GM12878 (cell line): ENCODE measurements around the gene SF1. TPM values are rescaled to one million over a fixed set of nuclear protein-coding genes. Genes with fewer than 3 reads are reported as not detected.

Experiments
- BHLHE40 ChIP-seq, 2 experiments: fragments of 450-650 bp in 1 of 2; IDR thresholded peaks; 2 replicates each; pipeline ENCODE4 v1.6.1; 2011 to 2017; ENCODE audit warnings: low read depth in 2 of 2, borderline replicate concordance in 1 of 2, improper control_type of control experiment in 1 of 2, low read length in 1 of 2, mild to moderate bottlenecking in 1 of 2
- BRCA1 ChIP-seq: IDR thresholded peaks from 2 replicates; pipeline ENCODE4 v1.6.1; 2011; ENCODE audit warnings: low read depth, low read length, improper control_type of control experiment
- ELK1 ChIP-seq: IDR thresholded peaks from 2 replicates; pipeline ENCODE4 v1.6.1; 2012; ENCODE audit warnings: low read depth, low read length, improper control_type of control experiment
- ESRRA ChIP-seq: IDR thresholded peaks from 2 replicates; pipeline ENCODE4 v1.6.1; 2012; ENCODE audit warnings: mild to moderate bottlenecking, low read length, improper control_type of control experiment
- HCFC1 ChIP-seq: fragments of 150-350 bp; IDR thresholded peaks from 2 replicates; pipeline ENCODE4 v1.6.1; 2014; ENCODE audit warnings: low read length
- HDGF ChIP-seq: fragments of 450-650 bp; IDR thresholded peaks from 2 replicates; pipeline ENCODE4 v1.6.1; 2016; ENCODE audit warnings: antibody characterized with exemption
- HSF1 ChIP-seq: fragments of 150-350 bp; IDR thresholded peaks from 2 replicates; pipeline ENCODE4 v1.6.1; 2014; ENCODE audit warnings: mild to moderate bottlenecking, low read depth, low read length
- IKZF2 ChIP-seq, 2 experiments: fragments of 450-650 bp; IDR thresholded peaks; 2 replicates each; pipeline ENCODE4 v1.6.1; 2017; ENCODE audit warnings: mild to moderate bottlenecking in 2 of 2, moderate library complexity in 2 of 2
- IRF5 ChIP-seq: fragments of 450-650 bp; IDR thresholded peaks from 2 replicates; pipeline ENCODE4 v1.6.1; 2017; ENCODE audit warnings: borderline replicate concordance
- KAT2A ChIP-seq: conservative IDR thresholded peaks from 2 replicates; pipeline ENCODE4 v1.6.1; 2011; ENCODE audit warnings: low read depth, low read length; ENCODE audit not compliant: control insufficient read depth
- MAX ChIP-seq: IDR thresholded peaks from 2 replicates; pipeline ENCODE4 v1.6.1; 2012; ENCODE audit warnings: low read depth, low read length, improper control_type of control experiment
- MEF2B ChIP-seq: fragments of 450-650 bp; IDR thresholded peaks from 2 replicates; pipeline ENCODE4 v1.6.1; 2018; ENCODE audit warnings: mild to moderate bottlenecking, moderate library complexity; ENCODE audit not compliant: partially characterized antibody, poor library complexity, severe bottlenecking
- NR2C2 ChIP-seq: IDR thresholded peaks from 2 replicates; pipeline ENCODE4 v1.6.1; 2011; ENCODE audit warnings: borderline replicate concordance, low read depth; ENCODE audit not compliant: control insufficient read depth, insufficient read length
- PML ChIP-seq: IDR thresholded peaks from 2 replicates; pipeline ENCODE4 v1.6.1; 2012; ENCODE audit warnings: low read length, inconsistent platforms
- POLR2A ChIP-seq: IDR thresholded peaks from 2 replicates; pipeline ENCODE4 v1.6.1; 2011; ENCODE audit warnings: low read depth, mild to moderate bottlenecking, low read length
- POLR2AphosphoS5 ChIP-seq: IDR thresholded peaks from 2 replicates; pipeline ENCODE4 v1.6.1; 2011; ENCODE audit warnings: mild to moderate bottlenecking, low read length, inconsistent platforms
- RELB ChIP-seq: fragments of 450-650 bp; IDR thresholded peaks from 2 replicates; pipeline ENCODE4 v1.6.1; 2017; ENCODE audit warnings: low read depth, mild to moderate bottlenecking, moderate library complexity
- RFX5 ChIP-seq: IDR thresholded peaks from 2 replicates; pipeline ENCODE4 v1.6.1; 2011; ENCODE audit warnings: low read depth, low read length, improper control_type of control experiment
- SIX5 ChIP-seq: IDR thresholded peaks from 2 replicates; pipeline ENCODE4 v1.6.1; 2011; ENCODE audit warnings: mild to moderate bottlenecking, low read depth, low read length, moderate library complexity; ENCODE audit not compliant: severe bottlenecking
- SMARCA5 ChIP-seq: fragments of 450-650 bp; IDR thresholded peaks from 2 replicates; pipeline ENCODE4 v1.6.1; 2017; ENCODE audit warnings: mild to moderate bottlenecking
- SPI1 ChIP-seq: IDR thresholded peaks from 2 replicates; pipeline ENCODE4 v1.6.1; 2011; ENCODE audit warnings: low read depth, mild to moderate bottlenecking, low read length, moderate library complexity, borderline replicate concordance; ENCODE audit not compliant: insufficient read depth
- SRF ChIP-seq, 2 experiments: IDR thresholded peaks; 2 replicates each; pipeline ENCODE4 v1.6.1; 2011; ENCODE audit warnings: low read depth in 2 of 2, low read length in 2 of 2, mild to moderate bottlenecking in 1 of 2, moderate library complexity in 1 of 2
- STAT3 ChIP-seq: IDR thresholded peaks from 2 replicates; pipeline ENCODE4 v1.6.1; 2011; ENCODE audit warnings: low read depth, low read length, improper control_type of control experiment
- TBL1XR1 ChIP-seq: IDR thresholded peaks from 2 replicates; pipeline ENCODE4 v1.6.1; 2012; ENCODE audit warnings: low read depth, low read length, improper control_type of control experiment
- YBX1 ChIP-seq: fragments of 450-650 bp; IDR thresholded peaks from 2 replicates; pipeline ENCODE4 v1.6.1; 2016; ENCODE audit warnings: antibody characterized with exemption
- ZBED1 ChIP-seq: IDR thresholded peaks from 2 replicates; pipeline ENCODE4 v1.6.1; 2016; ENCODE audit warnings: borderline replicate concordance
- polyA plus RNA-seq, 11 experiments: library from polyadenylated mRNA; depleted of rRNA in 4 of 11; unstranded in 6 of 11; stranded (reverse) in 5 of 11; fragments of >200 nt; fragmentation: Nextera tagmentation in 4 of 11; fragmentation: Illumina TruSeq in 1 of 11; extraction: Ambion mirVana in 4 of 11; extraction: Trizol in 1 of 11; gene quantifications; 1 replicate in 1 of 11; 2 replicates in 10 of 11; pipeline versions ENCODE4 v1.2.1 to v1.2.3, GENCODE V29; 2011 to 2016; ENCODE audit warnings: inconsistent platforms in 2 of 11, missing spikeins in 2 of 11, low read depth in 1 of 11
- total RNA-seq, 4 experiments: library from RNA; depleted of rRNA in 3 of 4; stranded (reverse); fragments of >200 nt in 3 of 4; fragmentation: Illumina TruSeq in 1 of 4; extraction: Trizol in 1 of 4; gene quantifications; 2 replicates each; pipeline versions ENCODE4 v1.2.1 to v1.2.3, GENCODE V29; 2013 to 2021

SF1 gene
- total and polyA plus RNA-seq, 10 of the 15 experiments (the other 5 are each of a cell fraction or from before 2014, with no cell fraction given) = 13.6 to 337 (median 103) TPM

GRCh38 chr11:64778473-64779298, at the start of gene SF1 (continued):
- no peak for TF ChIP-seq STAT3
- no peak for TF ChIP-seq RELB
- no peak for TF ChIP-seq KAT2A
- no peak for TF ChIP-seq ZBED1
- peak; percentile 73 for TF ChIP-seq IRF5
- peak; percentile 97 for TF ChIP-seq POLR2A
- TF ChIP-seq ELK1 = peak; percentile 63
- TF ChIP-seq SPI1 = peak; percentile 86
- peak in 1 of 2 experiments; percentile 61; a peak in 3 of 4 replicates for TF ChIP-seq IKZF2 (IDR thresholded peaks at IDR 0.05)
- TF ChIP-seq SRF (IDR thresholded peaks at IDR 0.05; ENCODE audit: low read depth in 2 of 2, low read length in 2 of 2) = 0 out of 4 replicates have a peak, but pooled peaks have one; percentile 7 to 27
- TF ChIP-seq MAX = no peak; the same call in 1 of the 2 replicates
- TF ChIP-seq ESRRA = no peak
- peak; percentile 85 for TF ChIP-seq BRCA1
- TF ChIP-seq HSF1 = no peak
- TF ChIP-seq MEF2B = peak; percentile 67
- TF ChIP-seq SMARCA5 = no peak
- no peak for TF ChIP-seq NR2C2
- TF ChIP-seq HCFC1 = peak; percentile 20; the same call in 1 of the 2 replicates
- TF ChIP-seq YBX1 = no peak
- TF ChIP-seq PML = no peak; the same call in 1 of the 2 replicates
- no peak for TF ChIP-seq TBL1XR1
- no peak for TF ChIP-seq SIX5
- peak; percentile 14 to 34; a peak in 2 of 4 replicates for TF ChIP-seq BHLHE40 (IDR thresholded peaks at IDR 0.05; ENCODE audit: borderline replicate concordance in 1 of 2, low read depth in 2 of 2, low read length in 1 of 2)
- TF ChIP-seq POLR2AphosphoS5 = peak; percentile 97
- TF ChIP-seq RFX5 = peak; percentile 88
- peak; percentile 98 for TF ChIP-seq HDGF
